Endothelial cell of umbilical vein (primary cell): Measurements from ENCODE around the gene IFT88. TPM values are rescaled to one million over a fixed set of nuclear protein-coding genes. Genes with fewer than 3 reads are reported as not detected.

Experiments used
- BruUV-seq: library from RNA; stranded (reverse); fragments of 400-500 nt; replicated peaks from 2 replicates; lab custom pipeline; 2021; lab: Mats Ljungman, UMichigan
- CTCF ChIA-PET: fragments of 300-600, 350-600 bp; sonication (Branson Sonifier 250); formaldehyde crosslinking; loops from one replicate; lab custom pipeline; 2021; ENCODE audit warnings: antibody characterized with exemption, inconsistent platforms; lab: Charles Lee
- POLR2A ChIA-PET: fragments of 300-600, 350-600 bp; sonication (Branson Sonifier 250); formaldehyde crosslinking; loops from one replicate; lab custom pipeline; 2021; ENCODE audit warnings: antibody characterized with exemption, inconsistent platforms; lab: Charles Lee
- DNase-seq: peaks from one replicate; pipeline ENCODE4 v3.0.0-alpha.2; 2011; ENCODE audit warnings: low read depth, low spot score
- FAIRE-seq: peaks from 2 replicates; lab custom pipeline; 2011; peaks lifted over from hg19 to GRCh38; lab: Jason Lieb, UNC
- H2AFZ ChIP-seq: 2 replicates; pipeline ENCODE4 v1.6.0; 2012; ENCODE audit warnings: low read depth, low read length, control low read depth, inconsistent platforms
- H3K27ac ChIP-seq: 2 replicates; pipeline ENCODE4 v1.5.1; 2011; ENCODE audit warnings: low read depth, mild to moderate bottlenecking, control low read depth, low read length, moderate library complexity; ENCODE audit not compliant: insufficient read depth
- H3K27me3 ChIP-seq, 2 experiments: 2 replicates each; pipeline versions ENCODE4 v1.6.0 to v1.6.1; 2011; ENCODE audit warnings: low read length in 2 of 2, mixed read lengths in 1 of 2; ENCODE audit not compliant: control insufficient read depth in 2 of 2, insufficient read depth in 2 of 2
- H3K36me3 ChIP-seq, 2 experiments: 2 replicates in 1 of 2; 3 replicates in 1 of 2; pipeline ENCODE4 v1.5.1; 2011; ENCODE audit warnings: low read length in 2 of 2, mild to moderate bottlenecking in 1 of 2, moderate library complexity in 1 of 2; ENCODE audit not compliant: control insufficient read depth in 2 of 2, insufficient read depth in 2 of 2; ENCODE audit errors: extremely low read depth in 1 of 2
- H3K4me1 ChIP-seq: 3 replicates; pipeline ENCODE4 v1.5.1; 2011; ENCODE audit warnings: mild to moderate bottlenecking, low read length; ENCODE audit not compliant: control insufficient read depth, insufficient read depth; ENCODE audit errors: extremely low read depth
- H3K4me2 ChIP-seq: 2 replicates; pipeline ENCODE4 v1.6.1; 2011; ENCODE audit warnings: low read length, control low read depth, mixed read lengths; ENCODE audit not compliant: insufficient read depth
- H3K4me3 ChIP-seq, 3 experiments: fragments of 200-600 bp in 1 of 3; sonication (generic), shearing (Covaris generic) in 1 of 3; replicated peaks in 1 of 3; 2 replicates each; pipeline ENCODE4 v1.5.1; 2011 to 2016; ENCODE audit warnings: control low read depth in 3 of 3, low read length in 3 of 3, mild to moderate bottlenecking in 2 of 3, inconsistent platforms in 1 of 3, low read depth in 1 of 3, moderate library complexity in 1 of 3; ENCODE audit not compliant: insufficient read depth in 1 of 3
- H3K79me2 ChIP-seq: 2 replicates; pipeline ENCODE4 v1.6.0; 2012; ENCODE audit warnings: low read length, inconsistent platforms; ENCODE audit not compliant: control insufficient read depth, insufficient read depth
- H3K9ac ChIP-seq: replicated peaks from 2 replicates; pipeline ENCODE3; 2011; ENCODE audit warnings: low read length, control low read depth; ENCODE audit not compliant: insufficient read depth; ENCODE audit errors: extremely low read depth
- H3K9me1 ChIP-seq: replicated peaks from 3 replicates; pipeline ENCODE4 v1.6.0; 2011; ENCODE audit warnings: mild to moderate bottlenecking, low read length; ENCODE audit not compliant: control insufficient read depth, insufficient read depth; ENCODE audit errors: extremely low read depth
- H3K9me3 ChIP-seq: replicated peaks from 2 replicates; pipeline ENCODE4 v1.5.1; 2012; ENCODE audit warnings: low read length, inconsistent platforms; ENCODE audit not compliant: control insufficient read depth, insufficient read depth
- H4K20me1 ChIP-seq: replicated peaks from 2 replicates; pipeline ENCODE3; 2011; ENCODE audit warnings: mild to moderate bottlenecking, low read length; ENCODE audit not compliant: control insufficient read depth, insufficient read depth; ENCODE audit errors: extremely low read depth
- CTCF ChIP-seq, 2 donors: IDR thresholded peaks; 1 replicate in 1 of 2; 2 replicates in 1 of 2; pipeline ENCODE4 v1.5.1; 2011; ENCODE audit warnings: low read length in 2 of 2, mild to moderate bottlenecking in 2 of 2, moderate library complexity in 2 of 2, control low read depth in 1 of 2, inconsistent platforms in 1 of 2, low read depth in 1 of 2; ENCODE audit not compliant: insufficient read depth in 1 of 2; ENCODE audit errors: extremely low read depth in 1 of 2
- EZH2 ChIP-seq: IDR thresholded peaks from 2 replicates; pipeline ENCODE4 v1.6.1; 2012; ENCODE audit warnings: borderline replicate concordance, low read depth, mild to moderate bottlenecking, moderate library complexity, low read length, inconsistent platforms; ENCODE audit not compliant: severe bottlenecking
- FOS ChIP-seq: IDR thresholded peaks from 2 replicates; pipeline ENCODE4 v1.6.1; 2011; ENCODE audit warnings: mild to moderate bottlenecking, low read length, moderate library complexity, borderline replicate concordance; ENCODE audit not compliant: insufficient read depth
- GATA2 ChIP-seq: IDR thresholded peaks from 2 replicates; pipeline ENCODE4 v1.7.0; 2011; ENCODE audit warnings: low read depth, mild to moderate bottlenecking, moderate library complexity, mixed read lengths, low read length; ENCODE audit not compliant: insufficient read length, insufficient read depth
- JUN ChIP-seq: IDR thresholded peaks from 2 replicates; pipeline ENCODE4 v1.6.1; 2011; ENCODE audit warnings: borderline replicate concordance, low read depth; ENCODE audit not compliant: insufficient read length, insufficient read depth
- MAX ChIP-seq: IDR thresholded peaks from 2 replicates; pipeline ENCODE4 v1.6.1; 2011; ENCODE audit not compliant: insufficient read depth, insufficient read length
- MYC ChIP-seq: IDR thresholded peaks from one replicate; pipeline ENCODE4 v1.6.1; 2011; ENCODE audit warnings: mild to moderate bottlenecking, low read depth, low read length
- POLR2A ChIP-seq: IDR thresholded peaks from 2 replicates; pipeline ENCODE4 v1.6.1; 2012; ENCODE audit warnings: low read depth, mild to moderate bottlenecking, control low read depth, low read length
- POLR2AphosphoS5 ChIP-seq: IDR thresholded peaks from 2 replicates; pipeline ENCODE4 v1.6.1; 2012; ENCODE audit warnings: low read depth, mild to moderate bottlenecking, control low read depth, low read length, moderate library complexity; ENCODE audit not compliant: insufficient read depth
- dilution Hi-C: fragments of 300-500 bp; cut with MboI; formaldehyde crosslinking; loops from one replicate; pipeline ENCODE4 v1.15.0; 2019; ENCODE audit warnings: low sequenced_read_pairs; ENCODE audit not compliant: extremely low pct_ligation_motif_present
- intact Hi-C: fragments of 100-400 bp; cut with micrococcal nuclease; formaldehyde crosslinking; loops from one replicate; pipeline ENCODE4 v1.10.0; 2022
- polyA plus RNA-seq, 4 experiments: library from polyadenylated mRNA; depleted of rRNA in 3 of 4; stranded (reverse) in 3 of 4; unstranded in 1 of 4; fragments of >200 nt; gene quantifications; 2 replicates each; pipeline versions ENCODE4 v1.2.1 to v1.2.3, GENCODE V29; 2011 to 2012; ENCODE audit warnings: missing spikeins in 1 of 4
- total RNA-seq: library from RNA; stranded (reverse); gene quantifications from 2 replicates; pipeline ENCODE4 v1.2.3, GENCODE V29; 2021

The IFT88 gene
- total and polyA plus RNA-seq, 2 donors (not counting 3 experiments of a cell fraction or from before 2014, with no cell fraction given): 2.4 to 9.1 TPM

GRCh38 chr13:20580257-20580656 lies 13.3 kb downstream of the IFT88 start:
- Histone ChIP-seq H3K9me1 (no peaks in the 10 kb centered on the region), H3K4me1 (peaks cover 9% of the 10 kb centered on the region), H2AFZ (no peak overlapping the region), H3K4me3 (no peak overlapping the region), H3K9ac (no peak overlapping the region), H3K36me3 (peaks cover 0 to under 1% of the 10 kb centered on the region in 2 experiments), H4K20me1 (no peaks in the 10 kb centered on the region), H3K79me2 (no peaks in the 10 kb centered on the region), H3K9me3 (peaks cover 3% of the 10 kb centered on the region), H3K4me2 (no peak overlapping the region), H3K27me3 (no peaks in the 10 kb centered on the region), H3K27ac (no peak overlapping the region)
- dilution Hi-C loops (no loop called here), intact Hi-C loops (no loop called here)
- DNase-seq (no peak), FAIRE-seq (no peak)
- no peak for TF ChIP-seq POLR2AphosphoS5
- no peak for TF ChIP-seq MYC
- TF ChIP-seq EZH2: no peak
- no peak for TF ChIP-seq FOS
- no peak for TF ChIP-seq MAX
- TF ChIP-seq POLR2A: no peak
- no peak for TF ChIP-seq GATA2
- TF ChIP-seq CTCF (IDR thresholded peaks at IDR 0.05; ENCODE audit: extremely low read depth in 1 of 2, insufficient read depth in 1 of 2, low read depth in 1 of 2, low read length in 2 of 2): no peak
- no peak for TF ChIP-seq JUN
- ChIA-PET POLR2A (no interaction called here), CTCF (no interaction called here)
- no TSS peak for BruUV-seq
